GM21423 (cell line): ENCODE data around the gene SREBF1.
A peak's percentile ranks its signal among the peaks of the same experiment; 100 is the strongest.

Experiments used
- ATAC-seq: cut with Tn5 transposase; IDR thresholded peaks from one replicate; pipeline ENCODE4 v1.9.1; 2021; ENCODE audit warnings: mild to moderate bottlenecking, moderate library complexity; ENCODE audit not compliant: unreplicated experiment

Gene SREBF1

DNA sequence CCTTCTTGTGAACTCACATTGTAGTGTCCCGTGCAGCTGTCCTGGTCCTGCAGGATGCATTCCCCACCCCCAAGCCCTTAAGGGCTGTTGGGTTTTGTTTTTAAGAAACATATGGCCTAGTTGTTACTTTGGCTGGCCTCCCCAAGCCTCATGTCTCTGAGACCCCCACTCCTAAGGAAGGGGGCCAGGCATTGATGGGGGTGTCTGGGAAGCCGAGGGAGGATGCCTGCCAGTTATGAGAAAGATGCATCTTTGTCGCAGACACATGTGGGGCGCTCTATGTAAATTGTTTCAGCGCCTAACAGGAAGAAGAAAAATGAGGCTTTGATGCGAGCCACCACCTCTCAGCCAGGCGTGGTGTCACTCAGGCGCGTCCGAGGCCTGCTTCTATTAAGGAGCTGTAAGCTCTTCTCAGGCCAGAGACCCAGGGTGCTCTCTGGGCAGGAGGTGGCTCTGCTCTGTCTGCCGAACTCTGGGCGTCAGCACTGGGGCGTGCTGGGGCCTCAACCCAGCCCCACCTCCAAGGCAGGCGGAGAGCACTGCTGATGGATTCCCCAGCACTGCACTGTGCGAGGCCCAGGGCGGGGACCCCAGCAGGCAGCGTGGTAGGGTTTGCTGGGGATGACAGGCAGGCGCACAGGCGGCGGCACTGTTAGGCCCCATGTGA, 70.6 kb downstream of the SREBF1 start:
- ATAC-seq, result peak; percentile 58

GRCh38 chr17:17765359-17766076, 71.3 kb downstream of the SREBF1 start:
- no peak for ATAC-seq

DNA sequence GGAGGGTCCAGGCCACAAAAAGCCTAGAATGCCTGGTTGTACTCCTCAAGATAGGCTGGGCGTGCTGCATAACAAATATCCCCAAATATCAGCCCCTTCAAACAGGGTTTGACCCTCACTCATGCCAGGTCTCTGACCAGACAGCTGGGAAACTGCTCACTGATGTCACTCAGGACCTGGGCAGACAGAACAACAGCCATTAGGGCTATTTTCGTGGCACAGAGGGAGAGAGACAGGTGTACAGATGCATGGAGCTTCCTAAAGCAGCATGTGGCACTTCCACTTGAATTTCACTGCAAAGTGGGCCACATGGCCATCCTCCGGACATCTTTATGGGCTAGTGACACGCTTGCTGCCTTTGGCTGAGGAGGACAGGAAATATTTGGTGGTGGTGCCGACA, 73.1 kb downstream of the SREBF1 start:
- no peak for ATAC-seq

GRCh38 chr17:17763136-17763535, 73.7 kb downstream of the SREBF1 start:
- no peak for ATAC-seq

DNA sequence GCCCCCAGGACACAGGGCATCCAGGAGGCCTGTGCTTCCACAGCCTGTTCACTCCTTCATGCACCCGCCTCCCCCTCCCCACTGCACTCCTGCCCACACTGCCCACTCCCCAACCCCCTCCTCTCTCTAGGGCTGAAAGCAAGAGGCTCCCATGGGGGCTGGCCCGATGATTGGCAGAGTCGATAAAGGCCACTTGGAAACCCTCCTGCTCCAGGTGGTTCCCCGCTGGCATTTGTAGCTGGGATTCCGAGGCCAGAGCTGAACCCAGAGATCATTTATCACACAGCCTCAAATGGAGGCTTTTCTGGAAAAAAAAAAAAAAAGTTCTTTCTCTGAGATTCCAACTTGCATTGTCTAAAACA, 74.1 kb downstream of the SREBF1 start:
- no peak for ATAC-seq
